Osteoblast (primary cell): Measurements from ENCODE around the gene RDM1. TPM values are rescaled to one million over a fixed set of nuclear protein-coding genes. Genes with fewer than 3 reads are reported as not detected.

ENCODE experiments used
- DNase-seq: peaks from one replicate; pipeline ENCODE4 v3.0.0; 2011; ENCODE audit warnings: low spot score, mixed read lengths; ENCODE audit not compliant: insufficient read length; ENCODE audit errors: missing footprints
- H2AFZ ChIP-seq: 2 replicates; pipeline ENCODE4 v1.6.0; 2011; ENCODE audit warnings: mild to moderate bottlenecking, low read length
- H3K27ac ChIP-seq: 2 replicates; pipeline ENCODE4 v1.5.1; 2011; ENCODE audit warnings: mild to moderate bottlenecking, low read depth, low read length, moderate library complexity
- H3K27me3 ChIP-seq: 2 replicates; pipeline ENCODE4 v1.6.0; 2012; ENCODE audit warnings: mild to moderate bottlenecking, control low read depth, inconsistent platforms, low read length, moderate library complexity; ENCODE audit not compliant: insufficient read depth
- H3K36me3 ChIP-seq: 2 replicates; pipeline ENCODE4 v1.5.1; 2011; ENCODE audit warnings: mild to moderate bottlenecking, low read length, control low read depth, moderate library complexity; ENCODE audit not compliant: insufficient read depth
- H3K4me1 ChIP-seq: 2 replicates; pipeline ENCODE4 v1.5.1; 2011; ENCODE audit warnings: mild to moderate bottlenecking, low read length, control low read depth, moderate library complexity; ENCODE audit not compliant: insufficient read depth
- H3K4me2 ChIP-seq: 2 replicates; pipeline ENCODE4 v1.6.0; 2011; ENCODE audit warnings: mild to moderate bottlenecking, low read length; ENCODE audit not compliant: insufficient read depth
- H3K4me3 ChIP-seq: fragments of 200-600 bp; sonication (generic); 3 replicates; pipeline ENCODE4 v1.5.1; 2012; ENCODE audit warnings: mild to moderate bottlenecking, low read length, inconsistent platforms; ENCODE audit not compliant: insufficient read depth
- H3K79me2 ChIP-seq: 2 replicates; pipeline ENCODE4 v1.6.0; 2012; ENCODE audit warnings: mild to moderate bottlenecking, low read length, control low read depth, inconsistent platforms; ENCODE audit not compliant: insufficient read depth
- H3K9me3 ChIP-seq: 2 replicates; pipeline ENCODE4 v1.5.1; 2011; ENCODE audit warnings: low read depth, low read length, control low read depth
- H4K20me1 ChIP-seq: 2 replicates; pipeline ENCODE4 v1.6.0; 2012; ENCODE audit warnings: mild to moderate bottlenecking, low read length, control low read depth; ENCODE audit not compliant: insufficient read depth
- total RNA-seq: library from RNA; depleted of rRNA; stranded (reverse); fragments of >200 nt; gene quantifications from 2 replicates; pipeline ENCODE4 v1.2.3, GENCODE V29; 2012
- TF ChIP-seq, protein P1 (sequence below): IDR thresholded peaks from 2 replicates; pipeline ENCODE4 v1.5.1; 2011; ENCODE audit warnings: mild to moderate bottlenecking, low read depth, low read length, moderate library complexity; ENCODE audit errors: extremely low read depth

RDM1 gene
- total RNA-seq, 1 donor, result 0.36 TPM

DNA sequence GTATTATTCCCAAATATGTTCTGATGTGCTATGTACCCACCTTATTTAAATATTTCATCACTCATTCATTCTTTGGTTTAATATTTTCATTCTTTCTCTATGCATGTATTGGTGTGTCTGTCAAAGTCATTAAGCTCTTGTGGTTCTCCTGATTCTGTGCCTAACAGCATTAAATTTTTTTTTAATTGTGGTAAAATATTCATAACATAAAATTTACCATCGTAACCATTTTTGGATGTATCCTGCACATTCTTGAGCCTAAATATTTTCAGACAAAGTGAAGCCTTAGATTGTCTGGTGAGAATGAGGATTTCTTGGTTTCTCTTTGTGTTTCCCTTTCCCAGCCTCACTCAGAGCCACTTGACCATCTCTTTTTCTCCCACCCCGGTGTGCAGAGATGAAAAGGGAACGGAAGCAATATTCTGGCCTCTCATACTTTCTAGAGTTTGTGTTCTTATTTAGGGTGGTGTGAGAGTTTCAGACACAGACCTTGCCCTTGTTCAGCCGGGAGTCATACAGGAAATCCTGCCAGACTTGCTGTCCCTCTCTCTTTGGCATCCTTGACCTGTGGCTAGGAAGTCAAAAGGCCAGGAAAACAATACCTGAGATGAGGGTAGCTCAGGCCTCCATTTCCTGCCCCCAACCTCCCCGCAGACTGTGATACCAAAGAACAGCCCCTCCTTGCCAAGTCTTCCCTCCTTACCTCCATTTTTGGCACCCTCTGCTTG, 55.3 kb downstream of the RDM1 start:
- Histone ChIP-seq H3K27ac (no peak overlapping the region), H3K4me1 (no peaks in the 10 kb centered on the region), H4K20me1 (no peaks in the 10 kb centered on the region), H3K36me3 (no peaks in the 10 kb centered on the region), H3K4me2 (no peak overlapping the region), H3K27me3 (no peaks in the 10 kb centered on the region), H3K9me3 (no peaks in the 10 kb centered on the region), H3K4me3 (no peak overlapping the region), H2AFZ (no peak overlapping the region), H3K79me2 (no peaks in the 10 kb centered on the region)
- TF ChIP-seq, protein P1, sequence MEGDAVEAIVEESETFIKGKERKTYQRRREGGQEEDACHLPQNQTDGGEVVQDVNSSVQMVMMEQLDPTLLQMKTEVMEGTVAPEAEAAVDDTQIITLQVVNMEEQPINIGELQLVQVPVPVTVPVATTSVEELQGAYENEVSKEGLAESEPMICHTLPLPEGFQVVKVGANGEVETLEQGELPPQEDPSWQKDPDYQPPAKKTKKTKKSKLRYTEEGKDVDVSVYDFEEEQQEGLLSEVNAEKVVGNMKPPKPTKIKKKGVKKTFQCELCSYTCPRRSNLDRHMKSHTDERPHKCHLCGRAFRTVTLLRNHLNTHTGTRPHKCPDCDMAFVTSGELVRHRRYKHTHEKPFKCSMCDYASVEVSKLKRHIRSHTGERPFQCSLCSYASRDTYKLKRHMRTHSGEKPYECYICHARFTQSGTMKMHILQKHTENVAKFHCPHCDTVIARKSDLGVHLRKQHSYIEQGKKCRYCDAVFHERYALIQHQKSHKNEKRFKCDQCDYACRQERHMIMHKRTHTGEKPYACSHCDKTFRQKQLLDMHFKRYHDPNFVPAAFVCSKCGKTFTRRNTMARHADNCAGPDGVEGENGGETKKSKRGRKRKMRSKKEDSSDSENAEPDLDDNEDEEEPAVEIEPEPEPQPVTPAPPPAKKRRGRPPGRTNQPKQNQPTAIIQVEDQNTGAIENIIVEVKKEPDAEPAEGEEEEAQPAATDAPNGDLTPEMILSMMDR, result no peak
- DNase-seq, result no peak

DNA sequence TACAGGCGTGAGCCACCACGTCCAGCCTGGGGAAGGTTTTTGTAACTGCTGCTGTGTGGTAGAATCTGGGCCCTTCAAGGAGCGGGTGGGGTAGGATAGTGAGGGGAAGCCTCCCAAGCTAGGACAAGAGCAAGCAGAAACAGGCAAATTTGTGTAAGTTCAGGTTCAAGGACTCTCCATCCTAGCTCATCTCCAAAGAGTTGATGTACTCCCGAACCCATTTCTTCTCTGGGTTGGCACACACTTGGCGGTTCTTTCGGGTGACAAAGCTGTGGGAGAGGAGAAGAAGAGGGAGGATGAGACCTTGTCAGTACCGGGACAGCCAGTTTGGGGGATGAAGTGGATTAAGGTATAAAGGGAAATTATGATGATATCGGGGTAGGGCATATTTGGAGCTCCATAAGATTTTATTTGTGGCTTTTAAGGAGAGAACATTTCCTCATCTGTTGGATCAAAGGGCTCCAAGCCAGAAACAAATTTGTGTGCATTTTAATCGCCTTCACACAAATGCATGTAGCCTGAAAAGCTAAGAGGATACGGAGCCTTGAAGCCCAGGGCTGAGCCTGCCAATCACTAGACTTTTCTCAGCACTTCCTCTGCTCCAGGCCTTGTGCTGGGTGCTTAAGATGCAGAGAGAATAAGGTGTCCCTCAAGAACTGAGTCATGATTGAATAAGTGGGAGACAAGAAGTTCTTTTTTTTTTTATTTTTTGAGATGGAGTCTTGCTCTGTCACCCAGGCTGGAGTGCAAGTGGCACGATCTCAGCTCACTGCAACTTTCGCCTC, 58.2 kb downstream of the RDM1 start:
- TF ChIP-seq, protein P1, result no peak
- Histone ChIP-seq H3K79me2 (no peaks in the 10 kb centered on the region), H3K9me3 (no peaks in the 10 kb centered on the region), H3K4me2 (no peak overlapping the region), H3K27ac (no peak overlapping the region), H3K4me1 (no peaks in the 10 kb centered on the region), H2AFZ (no peak overlapping the region), H3K27me3 (no peaks in the 10 kb centered on the region), H4K20me1 (no peaks in the 10 kb centered on the region), H3K36me3 (no peaks in the 10 kb centered on the region), H3K4me3 (no peak overlapping the region)
- no peak for DNase-seq

DNA sequence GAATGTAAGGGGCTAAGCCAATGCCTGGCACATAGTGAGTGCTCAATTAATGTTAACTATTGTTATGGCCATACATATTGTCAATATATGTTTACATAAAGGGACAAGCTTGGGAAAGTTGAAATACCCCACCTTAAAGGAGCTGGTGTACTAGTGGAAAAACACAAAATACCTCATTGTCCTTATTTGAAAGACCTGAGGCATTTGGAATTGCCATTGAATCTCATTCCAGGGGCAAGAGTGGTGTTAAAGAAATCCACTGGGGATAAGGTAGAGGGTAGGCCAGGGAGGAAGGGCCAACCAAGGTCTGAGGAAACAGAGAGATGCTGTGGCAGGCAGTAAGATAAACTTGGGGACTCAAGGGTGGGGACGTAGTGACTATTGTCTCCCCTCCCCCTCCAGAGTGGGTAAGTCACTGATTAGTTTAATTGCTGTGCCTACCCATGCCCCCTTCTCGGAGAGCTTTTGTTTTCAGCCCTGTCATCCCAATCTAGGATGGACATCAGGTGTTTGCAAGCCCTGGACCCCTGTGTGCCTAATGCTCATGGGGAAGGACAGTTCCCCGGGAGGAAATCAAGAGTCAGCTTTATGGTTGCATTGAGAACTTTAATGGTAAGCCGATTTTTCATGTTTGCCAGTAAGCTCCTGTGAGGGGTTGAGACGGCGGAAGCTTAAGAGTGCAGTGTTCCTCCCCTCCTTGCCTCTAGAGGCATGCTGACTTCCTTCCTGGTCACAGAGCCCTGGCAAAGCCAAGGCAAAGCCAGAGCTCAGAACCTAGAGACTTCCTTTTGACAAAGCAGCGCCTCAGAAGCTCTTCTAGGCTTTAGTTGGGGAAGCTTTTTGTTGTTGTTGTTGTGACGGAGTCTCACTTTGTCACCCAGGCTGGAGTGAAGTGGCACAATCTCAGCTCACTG, 59.4 kb downstream of the RDM1 start:
- no peak overlapping the region for H2AFZ ChIP-seq

More for the DNA sequence above, 59.4 kb downstream of the RDM1 start:
- Histone ChIP-seq H3K79me2 (no peaks in the 10 kb centered on the region), H3K4me1 (peaks cover 2% of the 10 kb centered on the region), H3K27ac (no peak overlapping the region), H4K20me1 (no peaks in the 10 kb centered on the region), H3K36me3 (no peaks in the 10 kb centered on the region), H3K4me3 (no peak overlapping the region), H3K4me2 (no peak overlapping the region), H3K9me3 (no peaks in the 10 kb centered on the region), H3K27me3 (no peaks in the 10 kb centered on the region)
- no peak for DNase-seq
- TF ChIP-seq, protein P1, result no peak
